Measurements from ENCODE around the gene CENPVL1. TPM values are rescaled to one million over a fixed set of nuclear protein-coding genes. Genes with fewer than 3 reads are reported as not detected.

Gene CENPVL1
- total and polyA plus RNA-seq, 10 of the 15 experiments (the other 5 are each of a cell fraction or from before 2014, with no cell fraction given), result not detected

DNA sequence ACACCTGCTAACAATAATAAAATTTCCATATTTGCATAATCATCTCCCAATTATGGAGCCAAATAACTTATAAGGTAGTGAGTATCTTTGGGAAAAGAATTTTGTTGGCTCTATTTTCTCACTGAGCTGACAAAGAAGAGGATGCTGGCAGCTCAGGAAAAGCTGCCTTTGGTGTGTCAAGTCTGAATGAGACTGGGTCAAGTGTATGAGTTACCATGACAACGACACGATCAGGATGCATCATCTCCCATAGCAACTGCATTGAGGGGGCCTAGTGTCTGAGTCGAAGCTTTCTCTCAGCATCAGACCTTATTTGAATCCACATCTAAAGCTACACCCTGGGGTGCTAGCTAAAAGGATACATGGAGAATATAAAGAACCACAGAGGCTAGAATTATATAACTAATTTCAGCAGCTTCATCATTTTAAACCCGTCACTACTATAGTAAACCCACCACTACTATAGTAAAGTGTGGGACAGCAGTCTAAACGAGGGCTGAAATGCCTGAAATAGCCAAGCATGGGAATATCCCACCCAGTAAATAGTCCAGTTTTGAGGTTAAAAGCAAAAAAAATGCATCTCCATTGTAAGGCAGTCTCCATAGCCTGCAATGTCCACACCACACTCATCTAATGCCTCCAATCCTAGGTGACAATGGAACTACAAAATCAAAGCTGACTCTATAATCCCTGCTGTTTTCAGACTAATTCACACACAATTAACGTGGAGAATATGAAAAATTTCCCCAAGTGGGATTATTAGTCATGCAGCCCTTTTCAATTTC is 48.9 kb downstream of the CENPVL1 start (continued):
- TF ChIP-seq, protein P1, sequence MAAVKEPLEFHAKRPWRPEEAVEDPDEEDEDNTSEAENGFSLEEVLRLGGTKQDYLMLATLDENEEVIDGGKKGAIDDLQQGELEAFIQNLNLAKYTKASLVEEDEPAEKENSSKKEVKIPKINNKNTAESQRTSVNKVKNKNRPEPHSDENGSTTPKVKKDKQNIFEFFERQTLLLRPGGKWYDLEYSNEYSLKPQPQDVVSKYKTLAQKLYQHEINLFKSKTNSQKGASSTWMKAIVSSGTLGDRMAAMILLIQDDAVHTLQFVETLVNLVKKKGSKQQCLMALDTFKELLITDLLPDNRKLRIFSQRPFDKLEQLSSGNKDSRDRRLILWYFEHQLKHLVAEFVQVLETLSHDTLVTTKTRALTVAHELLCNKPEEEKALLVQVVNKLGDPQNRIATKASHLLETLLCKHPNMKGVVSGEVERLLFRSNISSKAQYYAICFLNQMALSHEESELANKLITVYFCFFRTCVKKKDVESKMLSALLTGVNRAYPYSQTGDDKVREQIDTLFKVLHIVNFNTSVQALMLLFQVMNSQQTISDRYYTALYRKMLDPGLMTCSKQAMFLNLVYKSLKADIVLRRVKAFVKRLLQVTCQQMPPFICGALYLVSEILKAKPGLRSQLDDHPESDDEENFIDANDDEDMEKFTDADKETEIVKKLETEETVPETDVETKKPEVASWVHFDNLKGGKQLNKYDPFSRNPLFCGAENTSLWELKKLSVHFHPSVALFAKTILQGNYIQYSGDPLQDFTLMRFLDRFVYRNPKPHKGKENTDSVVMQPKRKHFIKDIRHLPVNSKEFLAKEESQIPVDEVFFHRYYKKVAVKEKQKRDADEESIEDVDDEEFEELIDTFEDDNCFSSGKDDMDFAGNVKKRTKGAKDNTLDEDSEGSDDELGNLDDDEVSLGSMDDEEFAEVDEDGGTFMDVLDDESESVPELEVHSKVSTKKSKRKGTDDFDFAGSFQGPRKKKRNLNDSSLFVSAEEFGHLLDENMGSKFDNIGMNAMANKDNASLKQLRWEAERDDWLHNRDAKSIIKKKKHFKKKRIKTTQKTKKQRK (IDR thresholded peaks at IDR 0.05; ENCODE audit: low read depth, low read length), result no peak
- no peak for TF ChIP-seq ESRRA (IDR thresholded peaks at IDR 0.05; ENCODE audit: low read length)
- TF ChIP-seq, protein P2, sequence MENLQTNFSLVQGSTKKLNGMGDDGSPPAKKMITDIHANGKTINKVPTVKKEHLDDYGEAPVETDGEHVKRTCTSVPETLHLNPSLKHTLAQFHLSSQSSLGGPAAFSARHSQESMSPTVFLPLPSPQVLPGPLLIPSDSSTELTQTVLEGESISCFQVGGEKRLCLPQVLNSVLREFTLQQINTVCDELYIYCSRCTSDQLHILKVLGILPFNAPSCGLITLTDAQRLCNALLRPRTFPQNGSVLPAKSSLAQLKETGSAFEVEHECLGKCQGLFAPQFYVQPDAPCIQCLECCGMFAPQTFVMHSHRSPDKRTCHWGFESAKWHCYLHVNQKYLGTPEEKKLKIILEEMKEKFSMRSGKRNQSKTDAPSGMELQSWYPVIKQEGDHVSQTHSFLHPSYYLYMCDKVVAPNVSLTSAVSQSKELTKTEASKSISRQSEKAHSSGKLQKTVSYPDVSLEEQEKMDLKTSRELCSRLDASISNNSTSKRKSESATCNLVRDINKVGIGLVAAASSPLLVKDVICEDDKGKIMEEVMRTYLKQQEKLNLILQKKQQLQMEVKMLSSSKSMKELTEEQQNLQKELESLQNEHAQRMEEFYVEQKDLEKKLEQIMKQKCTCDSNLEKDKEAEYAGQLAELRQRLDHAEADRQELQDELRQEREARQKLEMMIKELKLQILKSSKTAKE (IDR thresholded peaks at IDR 0.05; ENCODE audit: low read depth, poor library complexity, severe bottlenecking), result no peak

DNA sequence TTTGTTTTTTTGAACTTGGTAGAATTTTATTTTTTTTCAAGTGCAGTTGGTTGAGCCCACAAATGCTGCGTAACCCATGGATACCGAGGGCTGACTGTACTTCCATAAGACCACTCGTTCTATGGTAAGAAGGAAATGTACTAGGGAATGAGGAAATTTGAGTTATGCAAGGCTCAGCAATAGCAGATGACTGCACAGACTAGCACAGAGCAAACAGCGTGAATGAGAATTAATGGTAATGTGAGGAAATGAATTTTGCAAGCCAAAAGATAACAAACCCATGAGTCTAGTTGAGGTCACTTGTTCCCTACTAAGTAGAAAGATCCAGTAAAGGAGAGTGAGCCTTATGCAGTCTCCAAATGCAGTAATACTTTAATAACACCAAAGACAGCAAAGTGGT is 50.3 kb downstream of the CENPVL1 start:
- ChIA-PET POLR2A (no interaction called here), RAD21 (ENCODE audit: unreplicated experiment) (no interaction called here), SMC1A (ENCODE audit: uncharacterized antibody, unreplicated experiment) (no interaction called here), CTCF (no interaction called here)
- Histone ChIP-seq H3K4me2 (ENCODE audit: control insufficient read depth, insufficient read depth) (no peak overlapping the region), H3K36me3 (ENCODE audit: control insufficient read depth in 2 of 2, insufficient read depth in 2 of 2, low read length in 1 of 2) (no peaks in the 10 kb centered on the region), H3K4me1 (ENCODE audit: control insufficient read depth, insufficient read depth, low read length) (no peaks in the 10 kb centered on the region), H4K20me1 (ENCODE audit: control insufficient read depth, insufficient read depth) (no peaks in the 10 kb centered on the region), H3K27ac (ENCODE audit: control insufficient read depth, insufficient read depth) (no peak overlapping the region), H3K9ac (ENCODE audit: control insufficient read depth, insufficient read depth, low read length) (no peak overlapping the region), H3K4me3 (no peak overlapping the region), H2AFZ (ENCODE audit: control insufficient read depth, low read depth, low read length) (no peak overlapping the region), H3K27me3 (replicated peaks in 1 of 2; ENCODE audit: control insufficient read depth in 2 of 2, insufficient read depth in 2 of 2, low read length in 1 of 2) (no peaks in the 10 kb centered on the region), H3K9me3 (replicated peaks; ENCODE audit: control insufficient read depth, insufficient read depth, low read length) (no peaks in the 10 kb centered on the region), H3K79me2 (ENCODE audit: control insufficient read depth, insufficient read depth, low read length) (no peaks in the 10 kb centered on the region)
- no peak for DNase-seq (ENCODE audit: low read depth, low spot score)
- in situ Hi-C loops (cut with MboI), result no loop called here
- BruUV-seq (replicated peaks), result no TSS peak
- intact Hi-C loops (cut with micrococcal nuclease; ENCODE audit: unreplicated experiment), result no loop called here
- ATAC-seq, result no peak
- FAIRE-seq, result no peak
- WGBS (ENCODE audit: insufficient coverage, insufficient replicate concordance, low lambda C conversion rate, missing lambda C conversion rate), result 47% methylated on average over 4 of the region's 4 CpGs
- TF ChIP-seq CREM (IDR thresholded peaks at IDR 0.05; ENCODE audit: low read depth) (no peak), NR2C2 (IDR thresholded peaks at IDR 0.05; ENCODE audit: borderline replicate concordance, control insufficient read depth, insufficient read length, low read depth) (no peak), EZH2 (IDR thresholded peaks at IDR 0.05; ENCODE audit: borderline replicate concordance, control insufficient read depth, low read depth, low read length) (no peak), TARDBP (IDR thresholded peaks at IDR 0.05; ENCODE audit: borderline replicate concordance) (no peak), JUNB (IDR thresholded peaks at IDR 0.05) (no peak), KLF5 (IDR thresholded peaks at IDR 0.05; ENCODE audit: partially characterized antibody) (no peak), SIN3A (IDR thresholded peaks at IDR 0.05; ENCODE audit: low read depth, low read length) (no peak), IRF4 (IDR thresholded peaks at IDR 0.05; ENCODE audit: low read depth, low read length) (no peak), BMI1 (IDR thresholded peaks at IDR 0.05; ENCODE audit: borderline replicate concordance) (no peak)
- TF ChIP-seq, protein P3, sequence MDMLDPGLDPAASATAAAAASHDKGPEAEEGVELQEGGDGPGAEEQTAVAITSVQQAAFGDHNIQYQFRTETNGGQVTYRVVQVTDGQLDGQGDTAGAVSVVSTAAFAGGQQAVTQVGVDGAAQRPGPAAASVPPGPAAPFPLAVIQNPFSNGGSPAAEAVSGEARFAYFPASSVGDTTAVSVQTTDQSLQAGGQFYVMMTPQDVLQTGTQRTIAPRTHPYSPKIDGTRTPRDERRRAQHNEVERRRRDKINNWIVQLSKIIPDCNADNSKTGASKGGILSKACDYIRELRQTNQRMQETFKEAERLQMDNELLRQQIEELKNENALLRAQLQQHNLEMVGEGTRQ (IDR thresholded peaks at IDR 0.05; ENCODE audit: borderline replicate concordance, low read depth, low read length), result no peak
- TF ChIP-seq, protein P4, sequence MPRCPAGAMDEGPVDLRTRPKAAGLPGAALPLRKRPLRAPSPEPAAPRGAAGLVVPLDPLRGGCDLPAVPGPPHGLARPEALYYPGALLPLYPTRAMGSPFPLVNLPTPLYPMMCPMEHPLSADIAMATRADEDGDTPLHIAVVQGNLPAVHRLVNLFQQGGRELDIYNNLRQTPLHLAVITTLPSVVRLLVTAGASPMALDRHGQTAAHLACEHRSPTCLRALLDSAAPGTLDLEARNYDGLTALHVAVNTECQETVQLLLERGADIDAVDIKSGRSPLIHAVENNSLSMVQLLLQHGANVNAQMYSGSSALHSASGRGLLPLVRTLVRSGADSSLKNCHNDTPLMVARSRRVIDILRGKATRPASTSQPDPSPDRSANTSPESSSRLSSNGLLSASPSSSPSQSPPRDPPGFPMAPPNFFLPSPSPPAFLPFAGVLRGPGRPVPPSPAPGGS (IDR thresholded peaks at IDR 0.05; ENCODE audit: borderline replicate concordance, insufficient read depth, low read depth, low read length, poor library complexity, severe bottlenecking), result no peak
